Lung microvascular endothelial cell (primary cell): ENCODE data around the gene GRID1. TPM values are rescaled to one million over a fixed set of nuclear protein-coding genes. Genes with fewer than 3 reads are reported as not detected.

Experiments used
- DNase-seq, 2 donors: peaks; one replicate each; pipeline versions ENCODE4 v3.0.0 to v3.0.0-alpha.2; 2010; ENCODE audit warnings: low read depth in 2 of 2
- total RNA-seq: library from RNA; depleted of rRNA; stranded (reverse); fragments of >200 nt; gene quantifications from 2 replicates; pipeline ENCODE4 v1.2.1, GENCODE V29; 2014

Gene GRID1
- total RNA-seq, 1 donor from 2014 or later, result not detected

DNA sequence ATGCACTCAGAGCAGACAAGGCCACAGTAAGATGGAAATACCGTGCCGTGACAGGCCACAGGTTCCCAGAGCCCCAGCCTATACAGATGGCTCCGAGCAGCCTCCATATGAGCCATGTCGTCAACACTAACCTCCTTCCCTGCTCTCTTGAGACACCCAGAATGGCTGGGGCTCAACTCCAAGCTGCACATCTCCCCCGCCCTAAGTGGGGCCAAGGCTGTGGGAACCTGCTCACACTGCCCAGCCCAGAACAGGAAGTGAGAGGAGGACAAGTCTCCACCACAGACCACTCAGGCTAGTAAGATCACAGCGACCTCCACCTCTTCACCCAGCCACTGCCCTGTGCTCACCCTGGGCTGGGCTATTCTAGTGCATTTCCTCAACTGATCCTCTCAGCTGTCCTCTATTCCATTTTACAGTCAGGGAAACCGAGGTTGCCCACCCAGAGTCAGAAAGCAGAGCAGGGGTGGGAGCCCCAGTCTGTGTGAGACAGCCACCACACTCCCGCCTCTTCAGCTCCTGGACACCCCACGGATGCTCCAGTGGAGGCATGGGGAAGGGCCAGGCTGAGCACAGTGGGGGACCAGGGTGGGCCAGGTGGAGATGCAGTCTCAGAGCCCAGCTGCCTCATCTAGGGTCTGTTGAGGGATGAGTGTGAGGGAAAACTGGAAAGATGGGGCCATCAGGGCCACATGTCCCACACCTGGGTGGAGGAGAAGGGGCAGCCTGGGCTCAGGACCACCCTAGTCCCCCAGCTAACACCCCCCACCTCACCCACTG lies 11.6 kb downstream of the GRID1 start:
- DNase-seq, result no peak

- DNase-seq, result no peak
Measured at GRCh38 chr10:86353506-86354485, 12.8 kb downstream of the GRID1 start.

DNA sequence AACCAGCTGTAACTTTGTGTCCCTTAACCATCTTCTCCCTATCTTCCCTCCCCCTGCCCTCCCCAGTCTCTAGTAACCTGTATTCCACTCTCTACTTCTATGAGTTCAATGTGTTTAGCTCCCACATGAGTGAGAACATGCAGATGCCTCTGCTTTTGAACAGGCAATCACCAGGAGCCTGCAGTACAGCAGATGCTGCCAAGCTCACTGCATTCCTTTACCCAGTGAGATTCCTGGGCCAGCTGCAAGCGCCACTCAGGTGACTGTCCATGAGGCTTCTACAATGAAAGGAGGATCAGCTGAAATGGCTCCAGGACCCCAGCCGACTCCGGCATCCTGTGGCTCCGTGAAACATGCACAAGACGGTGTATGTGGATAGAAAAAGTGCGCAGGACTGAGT lies 15.7 kb downstream of the GRID1 start:
- no peak for DNase-seq

DNA sequence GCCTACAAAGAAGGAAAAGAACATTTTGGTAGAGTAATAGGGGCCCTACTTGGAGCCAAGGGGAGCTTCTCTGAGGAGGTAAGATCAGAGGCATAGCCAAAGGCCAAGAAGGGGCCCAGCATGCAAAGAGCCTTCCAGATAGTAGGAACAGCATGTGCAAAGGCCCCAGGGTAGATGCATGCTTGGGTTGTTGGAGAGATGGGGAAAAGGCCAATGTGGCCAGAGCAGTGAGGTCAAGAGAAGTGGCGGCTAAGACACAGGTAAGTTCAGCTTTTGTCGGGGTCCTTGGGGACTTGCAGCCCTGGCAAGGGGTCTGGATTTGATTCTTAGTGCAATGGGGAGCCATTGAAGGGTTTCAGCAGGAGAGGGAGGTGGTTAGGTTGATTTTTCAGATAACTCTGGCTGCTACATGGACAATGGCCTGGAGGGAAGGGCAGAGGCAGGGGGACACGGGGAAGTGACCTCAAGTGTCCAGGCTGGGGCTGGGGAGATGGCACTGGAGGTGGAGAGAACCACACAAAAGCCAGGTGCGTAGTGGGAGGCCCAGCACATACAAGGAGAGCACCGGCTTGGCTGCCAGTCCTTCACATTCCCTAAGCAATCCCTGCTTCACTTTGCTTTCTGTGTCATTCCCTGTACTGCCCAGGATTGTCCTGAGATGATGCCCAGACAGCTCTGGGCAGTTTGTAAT lies 16.5 kb downstream of the GRID1 start:
- DNase-seq, result no peak

GRCh38 chr10:86349474-86349873 lies 17.1 kb downstream of the GRID1 start:
- peak in 1 of 2 donors; percentile 37 for DNase-seq

DNA sequence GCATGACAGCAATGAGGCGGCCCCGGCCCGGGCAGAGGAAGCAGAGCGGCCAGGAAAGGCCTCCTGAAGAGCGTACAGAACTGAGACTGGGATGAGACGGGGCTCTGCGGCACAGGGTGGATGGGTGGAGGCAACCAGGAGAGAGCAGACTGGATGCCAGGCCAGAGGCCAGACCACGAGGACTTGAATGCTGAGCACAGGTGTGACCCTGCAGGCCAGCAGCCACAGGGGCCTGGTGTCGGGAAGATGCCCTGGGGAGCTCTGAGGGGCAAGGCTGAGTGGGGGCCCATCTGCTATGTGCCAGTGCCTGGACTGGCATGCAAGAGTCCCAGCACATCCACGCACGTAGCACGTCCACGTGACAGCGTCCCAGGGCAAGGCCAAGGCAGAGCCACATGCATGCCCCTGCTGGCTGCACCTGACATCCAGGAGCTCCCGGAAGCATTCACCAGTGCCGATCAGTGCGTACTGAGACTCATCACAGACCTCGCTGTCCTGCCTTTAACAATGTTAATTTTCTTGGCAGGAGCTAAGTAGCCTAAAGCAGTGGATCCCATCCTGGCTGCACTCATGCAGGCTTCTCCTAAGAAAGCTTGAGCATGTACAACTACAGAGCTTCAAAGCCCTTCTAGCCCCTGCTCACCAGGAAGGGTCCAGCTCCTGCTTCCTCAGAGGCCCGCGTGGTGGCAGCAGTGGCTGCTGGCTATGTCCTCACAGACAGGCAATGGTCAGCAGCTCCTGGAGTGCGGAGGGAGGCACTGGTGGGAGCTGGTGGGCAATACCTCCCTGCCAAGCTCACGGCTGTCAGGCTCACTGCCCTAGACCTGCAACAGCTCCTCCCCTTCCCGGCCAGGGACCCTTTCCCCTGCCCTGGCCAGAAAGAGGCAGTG lies 18.0 kb downstream of the GRID1 start:
- peak in 1 of 2 donors; percentile 27 for DNase-seq

- DNase-seq, result no peak
Measured at GRCh38 chr10:86347856-86348255, 18.7 kb downstream of the GRID1 start.

DNA sequence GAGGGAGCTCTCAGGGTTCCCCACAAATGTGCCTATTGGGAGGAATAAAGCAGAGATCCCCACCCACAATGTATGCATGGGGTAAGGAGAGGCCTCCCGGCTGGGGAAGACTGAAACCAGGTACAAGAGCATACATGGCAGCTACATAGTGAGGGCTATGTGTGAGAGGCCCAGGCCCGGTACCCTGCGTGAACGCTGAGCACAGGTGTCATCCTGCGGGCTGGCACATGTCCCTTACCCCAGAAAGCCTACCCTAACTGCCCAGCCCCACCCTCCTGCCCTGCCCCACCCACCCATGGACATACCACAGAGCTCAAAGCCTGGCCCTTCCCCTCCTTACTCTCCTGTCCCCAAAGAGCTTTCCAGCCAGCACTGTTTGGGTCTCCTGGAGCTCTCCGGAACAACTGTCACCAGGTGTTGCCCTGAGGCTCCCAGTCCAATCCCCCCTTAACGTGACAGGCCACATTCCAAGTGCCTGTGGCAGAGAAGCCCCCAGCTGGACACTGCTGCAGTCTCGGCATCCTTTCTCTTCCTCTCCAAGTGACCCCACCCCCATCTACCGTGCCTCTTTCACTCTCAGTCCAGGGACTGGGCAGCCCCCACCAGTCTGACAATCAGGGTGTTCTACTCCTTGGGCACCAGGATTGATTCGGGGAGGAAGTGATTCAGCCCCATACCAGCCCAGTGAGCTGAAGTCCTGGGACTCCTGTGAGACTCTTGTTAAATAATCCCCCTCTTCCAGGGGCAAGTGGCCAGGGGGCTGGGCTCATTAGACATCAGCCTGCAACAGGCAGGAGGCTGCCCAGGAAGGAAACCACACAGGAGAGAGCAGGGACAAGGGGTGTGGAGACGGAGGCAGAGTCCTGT lies 19.6 kb downstream of the GRID1 start:
- no peak for DNase-seq

DNA sequence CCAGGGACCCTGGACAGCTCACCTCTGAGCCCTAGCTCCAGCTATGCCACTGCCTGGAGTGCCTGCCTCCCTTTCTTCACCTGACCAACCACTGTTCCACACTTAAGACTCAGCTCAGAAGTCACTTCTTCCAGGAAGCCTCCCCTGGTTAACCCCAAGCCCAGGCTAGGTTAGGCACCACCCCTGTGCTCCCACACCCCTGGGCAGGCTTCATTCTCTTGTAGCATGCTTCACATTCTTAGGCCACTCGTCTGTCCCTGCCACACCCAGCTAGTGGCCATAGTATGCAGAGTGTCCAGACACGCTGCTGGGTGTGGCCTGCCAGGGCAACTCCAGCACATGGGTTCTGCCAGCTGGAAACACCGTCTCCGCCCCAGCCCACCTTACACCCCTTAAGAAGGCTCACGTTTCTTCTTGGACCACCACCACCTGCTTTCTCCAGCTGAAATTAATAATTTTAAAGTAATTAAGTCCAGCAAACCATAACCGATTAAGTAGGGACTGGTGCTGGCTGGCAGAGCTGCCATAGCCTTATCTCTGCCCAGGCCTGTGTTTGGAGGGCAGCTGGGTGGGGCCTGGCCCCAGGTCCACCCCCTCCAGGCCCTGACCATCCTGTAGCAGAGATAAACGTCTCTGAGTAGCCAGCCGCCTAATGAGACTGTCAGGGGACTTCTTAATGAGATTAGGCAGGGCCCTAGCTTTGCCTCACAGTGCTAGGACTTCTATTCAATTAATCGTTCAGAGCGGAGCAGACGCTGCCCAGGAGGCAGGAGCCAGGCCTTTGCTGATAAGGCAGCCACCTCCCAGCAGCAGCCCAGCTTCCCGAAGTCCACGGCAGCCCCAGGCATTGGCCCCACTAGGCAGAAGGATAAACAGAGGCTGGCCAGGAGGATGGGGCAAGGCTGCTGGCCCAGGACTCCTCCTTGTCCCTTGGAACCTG lies 20.5 kb downstream of the GRID1 start:
- DNase-seq, result no peak

GRCh38 chr10:86345296-86345858 lies 21.2 kb downstream of the GRID1 start:
- DNase-seq, result no peak

DNA sequence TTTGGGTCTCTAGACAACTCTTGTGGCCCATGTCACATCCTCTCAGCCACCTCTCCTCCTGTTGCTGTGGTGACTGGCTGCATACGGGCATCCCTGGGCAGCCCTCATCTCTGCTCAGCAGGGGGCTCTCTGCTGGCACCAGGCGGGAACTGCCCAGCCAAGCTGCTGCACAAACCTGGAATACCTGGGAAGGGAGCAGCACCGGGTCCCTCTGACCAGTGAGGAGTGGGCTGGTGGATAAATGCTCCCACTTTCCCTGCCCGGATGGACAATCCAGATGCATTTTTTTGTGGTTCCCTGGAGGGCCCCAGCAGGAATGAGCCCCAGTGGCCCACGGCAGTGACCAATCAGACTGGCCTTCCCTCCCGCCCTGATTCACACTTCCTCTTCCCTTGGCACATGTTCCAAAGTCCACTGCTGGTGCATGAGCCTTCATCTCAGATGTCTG lies 21.9 kb downstream of the GRID1 start:
- DNase-seq, result peak in 1 of 2 donors; percentile 8

- no peak for DNase-seq
Measured at GRCh38 chr10:86344281-86344680, 22.3 kb downstream of the GRID1 start.

DNA sequence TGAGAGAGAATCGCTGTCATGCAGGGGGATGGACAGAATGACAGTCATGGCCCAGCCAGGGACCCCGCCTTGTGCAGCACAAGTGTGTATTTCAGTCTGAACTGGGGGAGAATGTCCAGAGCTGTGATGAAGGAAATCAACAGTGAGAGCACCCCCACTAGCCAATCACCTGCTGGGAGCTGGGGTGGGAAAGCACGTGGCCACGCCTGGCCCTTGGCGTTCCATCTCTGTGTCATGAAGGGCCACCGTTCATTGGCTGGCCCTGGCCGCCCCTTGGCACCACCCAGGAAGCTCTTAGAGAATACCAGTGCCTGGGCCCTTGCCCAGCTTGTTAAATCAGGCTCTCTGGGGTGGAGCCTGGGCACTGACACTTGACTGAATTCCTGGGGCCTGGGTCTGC lies 22.8 kb downstream of the GRID1 start:
- DNase-seq, result no peak

- DNase-seq, result no peak
Measured at GRCh38 chr10:86342111-86342863, 24.3 kb downstream of the GRID1 start.

DNA sequence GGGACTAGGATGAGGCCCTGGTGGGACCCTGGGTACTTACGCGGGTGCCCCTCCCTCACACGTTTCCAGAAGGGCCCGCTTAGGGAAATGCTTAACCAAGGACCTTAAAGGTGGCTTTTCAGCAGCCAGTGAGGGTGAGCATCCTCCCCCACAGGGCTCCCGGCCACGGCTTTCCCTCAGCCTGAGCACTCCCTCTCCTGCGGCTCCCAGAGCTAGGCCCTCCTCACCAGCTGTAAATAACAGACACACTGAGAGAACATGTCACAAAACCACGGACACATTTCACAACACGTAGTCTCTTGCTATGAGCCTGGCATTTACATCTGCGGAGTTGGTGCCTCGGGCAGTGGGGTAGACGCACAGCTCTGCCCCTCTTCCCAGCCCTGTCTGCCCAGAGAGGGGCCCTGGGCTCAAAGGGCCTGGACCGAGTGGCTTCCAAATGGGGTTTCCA lies 25.2 kb downstream of the GRID1 start:
- DNase-seq, result no peak

DNA sequence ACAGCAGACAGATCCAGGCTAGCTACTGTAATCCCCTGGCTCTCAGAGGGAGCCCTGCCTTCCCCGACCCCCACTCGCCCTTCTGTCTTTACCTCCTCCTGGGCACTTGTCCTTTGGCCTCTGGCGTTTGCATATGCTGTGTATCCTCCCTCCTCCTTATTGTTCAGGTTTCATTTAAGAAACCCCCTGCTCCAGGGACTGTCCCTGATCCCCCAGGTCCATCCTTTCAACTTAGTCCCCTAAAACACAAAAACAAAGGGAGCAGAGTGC lies 25.7 kb downstream of the GRID1 start:
- no peak for DNase-seq

DNA sequence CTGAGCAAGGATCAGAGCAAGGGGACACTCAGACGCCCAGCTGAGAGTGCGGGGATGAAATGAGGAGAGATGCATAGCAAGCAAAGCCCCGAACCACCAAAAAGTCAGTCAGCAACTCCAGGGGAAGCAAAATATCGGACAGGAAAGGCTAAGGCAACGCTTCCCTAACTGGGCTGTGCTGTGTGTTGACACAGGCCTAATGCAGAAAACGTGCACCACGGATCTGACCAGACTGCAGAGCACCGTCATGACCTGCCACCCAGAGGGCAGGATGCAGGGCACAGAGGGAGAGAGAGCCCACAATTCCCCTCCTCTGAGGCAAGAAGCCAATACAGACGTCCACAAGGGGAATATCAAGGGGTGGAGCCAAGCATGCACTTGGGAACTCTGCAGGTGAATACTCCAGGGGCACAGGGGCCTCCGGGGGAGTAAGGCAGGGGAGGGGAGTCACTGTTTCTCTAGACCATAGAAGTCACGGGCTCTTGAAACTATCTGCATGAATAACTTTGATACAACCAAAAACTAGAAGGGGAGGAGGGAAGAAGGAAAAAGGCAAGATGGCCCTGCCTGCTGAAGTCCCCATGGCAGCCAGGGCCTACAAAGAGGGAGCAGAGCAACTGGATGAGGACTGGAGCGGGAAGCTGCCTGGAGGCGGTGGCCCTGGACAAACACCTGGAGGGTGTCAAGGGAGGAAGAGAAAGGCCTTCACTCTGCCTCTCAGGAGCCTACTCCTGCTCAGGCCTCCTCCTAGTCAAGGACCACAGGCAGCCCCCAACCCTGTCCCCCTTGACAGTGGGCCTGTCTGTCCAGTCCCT lies 26.2 kb downstream of the GRID1 start:
- DNase-seq, result no peak
